ENCODE results near the gene FBXO38. TPM values are rescaled to one million over a fixed set of nuclear protein-coding genes. Genes with fewer than 3 reads are reported as not detected.

Gene FBXO38
- total RNA-seq, 3 donors from 2014 or later, result 50.6 to 80.9 (median 67.5) TPM

- TF ChIP-seq POLR2A (IDR thresholded peaks at IDR 0.05) (no peak), CTCF (IDR thresholded peaks at IDR 0.05) (no peak), POLR2AphosphoS5 (IDR thresholded peaks at IDR 0.05) (no peak)
- no peaks in the 10 kb centered on the region for H3K9me3 ChIP-seq
- H3K27ac ChIP-seq, result no peak overlapping the region
- H3K4me1 ChIP-seq, result no peaks in the 10 kb centered on the region
- no peak for DNase-seq (ENCODE audit: low spot score in 2 of 2)
- H3K4me3 ChIP-seq, result no peak overlapping the region
- H3K27me3 ChIP-seq, result no peaks in the 10 kb centered on the region
- H3K36me3 ChIP-seq, result no peaks in the 10 kb centered on the region
- intact Hi-C loops (cut with DNase I; ENCODE audit: low total_unique reads), result no loop called here
Measured at GRCh38 chr5:148397968-148398595, 14.3 kb downstream of the FBXO38 start.

- H3K36me3 ChIP-seq, result no peaks in the 10 kb centered on the region
- no peak for DNase-seq (ENCODE audit: low spot score in 2 of 2)
- H3K4me3 ChIP-seq, result no peak overlapping the region
- no peak for TF ChIP-seq POLR2A (IDR thresholded peaks at IDR 0.05)
- no peak for TF ChIP-seq POLR2AphosphoS5 (IDR thresholded peaks at IDR 0.05)
- TF ChIP-seq CTCF (IDR thresholded peaks at IDR 0.05), result no peak
- intact Hi-C loops (cut with DNase I; ENCODE audit: low total_unique reads), result no loop called here
- no peaks in the 10 kb centered on the region for H3K27me3 ChIP-seq
- H3K27ac ChIP-seq, result no peak overlapping the region
- no peaks in the 10 kb centered on the region for H3K4me1 ChIP-seq
- H3K9me3 ChIP-seq, result no peaks in the 10 kb centered on the region
Measured at GRCh38 chr5:148398698-148399121, 15.0 kb downstream of the FBXO38 start.

GRCh38 chr5:148401604-148402003 is 17.8 kb downstream of the FBXO38 start:
- peak overlapping the region in 1 of 2 donors; percentile 40 for H3K27ac ChIP-seq
- H3K4me3 ChIP-seq, result no peak overlapping the region
- no peaks in the 10 kb centered on the region for H3K36me3 ChIP-seq
- intact Hi-C loops (cut with DNase I; ENCODE audit: low total_unique reads), result no loop called here
- TF ChIP-seq CTCF (IDR thresholded peaks at IDR 0.05) (no peak), POLR2AphosphoS5 (IDR thresholded peaks at IDR 0.05) (no peak)
- H3K9me3 ChIP-seq, result no peaks in the 10 kb centered on the region
- H3K4me1 ChIP-seq, result no peaks in the 10 kb centered on the region
- no peaks in the 10 kb centered on the region for H3K27me3 ChIP-seq
- DNase-seq (ENCODE audit: low spot score in 2 of 2), result no peak

GRCh38 chr5:148403344-148403743 is 19.6 kb downstream of the FBXO38 start:
- no peak overlapping the region for H3K27ac ChIP-seq
- H3K36me3 ChIP-seq, result no peaks in the 10 kb centered on the region
- no peaks in the 10 kb centered on the region for H3K27me3 ChIP-seq
- no peak overlapping the region for H3K4me3 ChIP-seq
- no peak for TF ChIP-seq POLR2AphosphoS5 (IDR thresholded peaks at IDR 0.05)
- TF ChIP-seq POLR2A (IDR thresholded peaks at IDR 0.05), result no peak
- no peak for TF ChIP-seq CTCF (IDR thresholded peaks at IDR 0.05)
- no peaks in the 10 kb centered on the region for H3K4me1 ChIP-seq
- DNase-seq (ENCODE audit: low spot score in 2 of 2), result no peak
- intact Hi-C loops (cut with DNase I; ENCODE audit: low total_unique reads), result no loop called here
- no peaks in the 10 kb centered on the region for H3K9me3 ChIP-seq

GRCh38 chr5:148406406-148406805 is 22.6 kb downstream of the FBXO38 start:
- H3K9me3 ChIP-seq, result no peaks in the 10 kb centered on the region
- no peak for DNase-seq (ENCODE audit: low spot score in 2 of 2)
- H3K4me1 ChIP-seq, result no peaks in the 10 kb centered on the region
- TF ChIP-seq POLR2A (IDR thresholded peaks at IDR 0.05), result no peak
- TF ChIP-seq CTCF (IDR thresholded peaks at IDR 0.05), result no peak
- no peak for TF ChIP-seq POLR2AphosphoS5 (IDR thresholded peaks at IDR 0.05)
- H3K27me3 ChIP-seq, result no peaks in the 10 kb centered on the region
- H3K27ac ChIP-seq, result no peak overlapping the region
- no peak overlapping the region for H3K4me3 ChIP-seq
- intact Hi-C loops (cut with DNase I; ENCODE audit: low total_unique reads), result no loop called here
- H3K36me3 ChIP-seq, result peaks cover 7% of the 10 kb centered on the region

Data from breast epithelium (tissue), 4 donors.